ENCODE measurements around the gene TFPI2.

TFPI2 gene

GRCh38 chr7:93906267-93906666, 15.7 kb upstream of the TFPI2 start, which contains the start of gene GNGT1:
TSS of gene GNGT1 (plus strand) at chr7:93906567. CDS start at chr7:93906747, 180 bp downstream.
- in situ Hi-C loops (cut with HindIII; ENCODE audit: low sequenced_read_pairs), result no loop called here
- no peak for TF ChIP-seq CTCF (IDR thresholded peaks at IDR 0.05; ENCODE audit: low read depth, low read length, missing control alignments)
- no peak for DNase-seq (ENCODE audit: low read depth)
- no peak within 1 kb of the TSS for H3K4me3 ChIP-seq (ENCODE audit: low read depth, low read length)

GRCh38 chr7:93902777-93903423, 12.3 kb upstream of the TFPI2 start:
- DNase-seq (ENCODE audit: low read depth), result no peak
- no peak overlapping the region for H3K4me3 ChIP-seq (ENCODE audit: low read depth, low read length)
- peak; percentile 84 for TF ChIP-seq CTCF (IDR thresholded peaks at IDR 0.05; ENCODE audit: low read depth, low read length, missing control alignments)
- in situ Hi-C loops (cut with HindIII; ENCODE audit: low sequenced_read_pairs), result no loop called here

- DNase-seq (ENCODE audit: low read depth), result no peak
- in situ Hi-C loops (cut with HindIII; ENCODE audit: low sequenced_read_pairs), result no loop called here
- no peak overlapping the region for H3K4me3 ChIP-seq (ENCODE audit: low read depth, low read length)
- no peak for TF ChIP-seq CTCF (IDR thresholded peaks at IDR 0.05; ENCODE audit: low read depth, low read length, missing control alignments)
Measured at GRCh38 chr7:93897680-93898079, 7.1 kb upstream of the TFPI2 start.

- TF ChIP-seq CTCF (IDR thresholded peaks at IDR 0.05; ENCODE audit: low read depth, low read length, missing control alignments), result no peak
- in situ Hi-C loops (cut with HindIII; ENCODE audit: low sequenced_read_pairs), result no loop called here
- no peak for DNase-seq (ENCODE audit: low read depth)
- H3K4me3 ChIP-seq (ENCODE audit: low read depth, low read length), result no peak overlapping the region
Measured at GRCh38 chr7:93895859-93896600, 5.5 kb upstream of the TFPI2 start.

- TF ChIP-seq CTCF (IDR thresholded peaks at IDR 0.05; ENCODE audit: low read depth, low read length, missing control alignments), result no peak
- H3K4me3 ChIP-seq (ENCODE audit: low read depth, low read length), result no peak overlapping the region
- in situ Hi-C loops (cut with HindIII; ENCODE audit: low sequenced_read_pairs), result no loop called here
- DNase-seq (ENCODE audit: low read depth), result no peak
Measured at GRCh38 chr7:93894966-93895640, 4.5 kb upstream of the TFPI2 start.

GRCh38 chr7:93894426-93894825, 3.9 kb upstream of the TFPI2 start:
- no peak for TF ChIP-seq CTCF (IDR thresholded peaks at IDR 0.05; ENCODE audit: low read depth, low read length, missing control alignments)
- in situ Hi-C loops (cut with HindIII; ENCODE audit: low sequenced_read_pairs), result no loop called here
- no peak overlapping the region for H3K4me3 ChIP-seq (ENCODE audit: low read depth, low read length)
- DNase-seq (ENCODE audit: low read depth), result no peak
